K562 (cell line): Measurements from ENCODE around the gene TAF1B. TPM values are rescaled to one million over a fixed set of nuclear protein-coding genes. Genes with fewer than 3 reads are reported as not detected.
A peak's percentile ranks its signal among the peaks of the same experiment; 100 is the strongest.

Experiments
- KDM1A ChIP-seq, 2 experiments: fragments of 450-650 bp; IDR thresholded peaks; 2 replicates each; pipeline ENCODE4 v1.6.1; 2016; ENCODE audit warnings: mild to moderate bottlenecking in 2 of 2
- polyA plus RNA-seq, 8 experiments: library from polyadenylated mRNA; depleted of rRNA in 4 of 8; stranded (reverse) in 5 of 8; unstranded in 3 of 8; fragments of >200 nt; fragmentation: Nextera tagmentation in 2 of 8; fragmentation: Illumina TruSeq in 1 of 8; extraction: Ambion mirVana in 2 of 8; extraction: Trizol in 1 of 8; gene quantifications; 2 replicates each; pipeline versions ENCODE4 v1.2.1 to v1.2.3, GENCODE V29; 2011 to 2014; ENCODE audit warnings: inconsistent platforms in 1 of 8, missing spikeins in 1 of 8
- total RNA-seq, 7 experiments: library from RNA; depleted of rRNA in 6 of 7; stranded (reverse); fragments of >200 nt in 6 of 7; fragmentation: Illumina TruSeq in 2 of 7; extraction: Trizol in 2 of 7; gene quantifications; 2 replicates each; pipeline versions ENCODE4 v1.2.1 to v1.2.3, GENCODE V29; 2011 to 2021; ENCODE audit warnings: low replicate concordance in 1 of 7

The TAF1B gene
- total and polyA plus RNA-seq, 9 of the 15 experiments (the other 6 are each of a cell fraction or from before 2014, with no cell fraction given), result 8.8 to 25.1 (median 17.3) TPM

- peak; percentile 38 to 47; a peak in 2 of 4 replicates for TF ChIP-seq KDM1A (IDR thresholded peaks at IDR 0.05)
Observed at GRCh38 chr2:9983401-9984216, 140.3 kb downstream of the TAF1B start (continued).

Other genes with a start within 250 kb of the TAF1B start
- 97.7 and 108 TPM in 2 replicates for gene YWHAQ, start 212.5 kb upstream of the TAF1B start, total RNA-seq (2014; rRNA removed)
- 276 and 301 TPM in 2 replicates for gene YWHAQ, start 212.5 kb upstream of the TAF1B start, total RNA-seq (2014; rRNA removed; fragmentation: Illumina TruSeq; extraction: Trizol)
- 191 and 203 TPM in 2 replicates for gene YWHAQ, start 212.5 kb upstream of the TAF1B start, total RNA-seq (2015; rRNA removed; fragmentation: Illumina TruSeq; extraction: Trizol)
- gene YWHAQ, start 212.5 kb upstream of the TAF1B start, total RNA-seq (2021), result 263 and 267 TPM in 2 replicates
- gene YWHAQ, start 212.5 kb upstream of the TAF1B start, polyA plus RNA-seq (2011; rRNA removed), result 245 and 359 TPM in 2 replicates
- 218 and 243 TPM in 2 replicates for gene YWHAQ, start 212.5 kb upstream of the TAF1B start, polyA plus RNA-seq (2014; fragmentation: Illumina TruSeq; extraction: Trizol)
- gene YWHAQ, start 212.5 kb upstream of the TAF1B start, polyA plus RNA-seq (2014; fragmentation: Nextera tagmentation; extraction: Ambion mirVana), result 10 to 100 TPM; 63.1 to 79.2 TPM
- 151 and 178 TPM in 2 replicates for gene YWHAQ, start 212.5 kb upstream of the TAF1B start, polyA plus RNA-seq (2014; rRNA removed)
- 4.2 and 4.5 TPM in 2 replicates for gene GRHL1, start 108.2 kb downstream of the TAF1B start, total RNA-seq (2014; rRNA removed)
- gene GRHL1, start 108.2 kb downstream of the TAF1B start, total RNA-seq (2014; rRNA removed; fragmentation: Illumina TruSeq; extraction: Trizol), result 5.1 and 5.4 TPM in 2 replicates
- gene GRHL1, start 108.2 kb downstream of the TAF1B start, total RNA-seq (2015; rRNA removed; fragmentation: Illumina TruSeq; extraction: Trizol), result 3.2 and 3.4 TPM in 2 replicates
- 4.6 and 5.5 TPM in 2 replicates for gene GRHL1, start 108.2 kb downstream of the TAF1B start, total RNA-seq (2021)
- 6.1 and 6.5 TPM in 2 replicates for gene GRHL1, start 108.2 kb downstream of the TAF1B start, polyA plus RNA-seq (2011; rRNA removed)
- gene GRHL1, start 108.2 kb downstream of the TAF1B start, polyA plus RNA-seq (2014; fragmentation: Illumina TruSeq; extraction: Trizol), result 4.4 and 5.0 TPM in 2 replicates
- gene GRHL1, start 108.2 kb downstream of the TAF1B start, polyA plus RNA-seq (2014; fragmentation: Nextera tagmentation; extraction: Ambion mirVana), result 1 to 10 TPM; 1.7 to 1.9 TPM
- 4.7 and 5.8 TPM in 2 replicates for gene GRHL1, start 108.2 kb downstream of the TAF1B start, polyA plus RNA-seq (2014; rRNA removed)
- 5.6 and 8.7 TPM in 2 replicates for gene KLF11, start 200.1 kb downstream of the TAF1B start, total RNA-seq (2014; rRNA removed)
- 6.1 and 6.5 TPM in 2 replicates for gene KLF11, start 200.1 kb downstream of the TAF1B start, total RNA-seq (2014; rRNA removed; fragmentation: Illumina TruSeq; extraction: Trizol)
- 6.7 and 7.1 TPM in 2 replicates for gene KLF11, start 200.1 kb downstream of the TAF1B start, total RNA-seq (2015; rRNA removed; fragmentation: Illumina TruSeq; extraction: Trizol)
- gene KLF11, start 200.1 kb downstream of the TAF1B start, total RNA-seq (2021), result 13.1 and 13.4 TPM in 2 replicates
- 11.4 and 19.6 TPM in 2 replicates for gene KLF11, start 200.1 kb downstream of the TAF1B start, polyA plus RNA-seq (2011; rRNA removed)
- gene KLF11, start 200.1 kb downstream of the TAF1B start, polyA plus RNA-seq (2014; fragmentation: Illumina TruSeq; extraction: Trizol), result 10.7 and 10.8 TPM in 2 replicates
- gene KLF11, start 200.1 kb downstream of the TAF1B start, polyA plus RNA-seq (2014; fragmentation: Nextera tagmentation; extraction: Ambion mirVana), result 1 to 10 TPM; 2.1 to 3.0 TPM
- gene KLF11, start 200.1 kb downstream of the TAF1B start, polyA plus RNA-seq (2014; rRNA removed), result 6.2 and 6.5 TPM in 2 replicates
- not detected in 2 replicates for gene CYS1, start 236.9 kb downstream of the TAF1B start, total RNA-seq (2014; rRNA removed)
- gene CYS1, start 236.9 kb downstream of the TAF1B start, total RNA-seq (2014; rRNA removed; fragmentation: Illumina TruSeq; extraction: Trizol), result not detected in 2 replicates
- gene CYS1, start 236.9 kb downstream of the TAF1B start, total RNA-seq (2015; rRNA removed; fragmentation: Illumina TruSeq; extraction: Trizol), result not detected in 2 replicates
- 0.11 TPM in 1 of 2 replicates, not detected in the other for gene CYS1, start 236.9 kb downstream of the TAF1B start, total RNA-seq (2021)
- gene CYS1, start 236.9 kb downstream of the TAF1B start, polyA plus RNA-seq (2011; rRNA removed), result not detected in 2 replicates
- not detected in 2 replicates for gene CYS1, start 236.9 kb downstream of the TAF1B start, polyA plus RNA-seq (2014; fragmentation: Illumina TruSeq; extraction: Trizol)
- gene CYS1, start 236.9 kb downstream of the TAF1B start, polyA plus RNA-seq (2014; fragmentation: Nextera tagmentation; extraction: Ambion mirVana), result not detected
- 0.13 TPM in 1 of 2 replicates, not detected in the other for gene CYS1, start 236.9 kb downstream of the TAF1B start, polyA plus RNA-seq (2014; rRNA removed)